Skeletal muscle tissue (tissue), 4 donors: ENCODE data around the gene SYTL1. TPM values are rescaled to one million over a fixed set of nuclear protein-coding genes. Genes with fewer than 3 reads are reported as not detected.

Experiments used
- H3K27ac ChIP-seq: one replicate; pipeline ENCODE4 v1.7.0; 2013; ENCODE audit warnings: mild to moderate bottlenecking, low read depth, low read length, inconsistent platforms
- H3K27me3 ChIP-seq, 3 donors: one replicate each; pipeline ENCODE4 v1.7.0; 2013; ENCODE audit warnings: low read length in 3 of 3; ENCODE audit not compliant: control insufficient read depth in 3 of 3, insufficient read depth in 3 of 3
- H3K36me3 ChIP-seq, 3 donors: one replicate each; pipeline ENCODE4 v1.7.0; 2013; ENCODE audit warnings: low read length in 3 of 3; ENCODE audit not compliant: control insufficient read depth in 3 of 3, insufficient read depth in 3 of 3
- H3K4me1 ChIP-seq, 3 donors: one replicate each; pipeline ENCODE4 v1.7.0; 2013; ENCODE audit warnings: low read length in 3 of 3, mild to moderate bottlenecking in 3 of 3; ENCODE audit not compliant: control insufficient read depth in 3 of 3, insufficient read depth in 3 of 3
- H3K4me3 ChIP-seq, 3 donors: one replicate each; pipeline ENCODE4 v1.7.0; 2013; ENCODE audit warnings: low read length in 3 of 3
- H3K9ac ChIP-seq, 3 donors: one replicate each; pipeline ENCODE4 v1.7.0; 2013; ENCODE audit warnings: low read length in 3 of 3, mild to moderate bottlenecking in 3 of 3, moderate library complexity in 2 of 3, low read depth in 1 of 3
- H3K9me3 ChIP-seq, 3 donors: one replicate each; pipeline ENCODE4 v1.7.0; 2013; ENCODE audit warnings: low read length in 3 of 3; ENCODE audit not compliant: control insufficient read depth in 3 of 3
- total RNA-seq: library from RNA; depleted of rRNA; stranded (reverse); fragments of >200 nt; gene quantifications from one replicate; pipeline ENCODE4 v1.2.3, GENCODE V29; 2014
- donor health status: Osteomylitis.

The SYTL1 gene
- total RNA-seq, 1 donor from 2014 or later: under 0.01 TPM

DNA sequence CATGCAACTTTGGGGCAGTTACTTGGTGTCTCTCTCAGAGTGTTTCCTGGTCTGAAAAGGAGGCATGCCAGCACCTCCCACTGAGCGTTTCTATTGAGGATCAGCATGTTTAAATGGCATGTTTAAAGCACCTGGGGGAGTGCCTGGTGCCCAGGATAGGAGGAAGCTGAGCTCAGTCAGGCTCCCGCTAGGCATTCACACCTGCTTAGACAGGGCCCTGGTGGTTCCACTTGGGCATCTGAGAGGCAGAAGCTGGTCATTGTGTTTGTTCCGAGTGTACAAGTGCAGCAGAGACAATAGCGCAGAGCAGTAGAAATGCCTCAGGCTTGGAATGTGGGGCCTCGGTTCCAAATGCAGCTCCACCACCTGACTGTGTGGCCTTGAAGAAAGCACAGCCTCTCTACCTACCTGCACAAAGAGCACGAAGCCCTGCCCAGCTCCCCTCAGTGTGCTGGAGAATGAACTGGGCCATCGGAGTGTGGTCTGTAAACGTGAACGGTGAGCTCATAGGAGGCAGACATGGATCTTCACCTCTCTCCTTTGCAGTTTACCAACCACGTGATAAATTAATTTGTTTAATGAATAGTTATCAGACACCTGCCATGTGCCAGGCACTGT is 40.1 kb upstream of the SYTL1 start:
- Histone ChIP-seq H3K27me3 (no peaks in the 10 kb centered on the region), H3K9ac (peak overlapping the region in 1 of 3 donors; percentile 33), H3K9me3 (no peaks in the 10 kb centered on the region), H3K36me3 (peaks cover 61 to 69% (median 67%) of the 10 kb centered on the region in 3 donors), H3K4me1 (peaks cover 28 to 50% (median 31%) of the 10 kb centered on the region in 3 donors), H3K27ac (no peak overlapping the region), H3K4me3 (no peak overlapping the region)

DNA sequence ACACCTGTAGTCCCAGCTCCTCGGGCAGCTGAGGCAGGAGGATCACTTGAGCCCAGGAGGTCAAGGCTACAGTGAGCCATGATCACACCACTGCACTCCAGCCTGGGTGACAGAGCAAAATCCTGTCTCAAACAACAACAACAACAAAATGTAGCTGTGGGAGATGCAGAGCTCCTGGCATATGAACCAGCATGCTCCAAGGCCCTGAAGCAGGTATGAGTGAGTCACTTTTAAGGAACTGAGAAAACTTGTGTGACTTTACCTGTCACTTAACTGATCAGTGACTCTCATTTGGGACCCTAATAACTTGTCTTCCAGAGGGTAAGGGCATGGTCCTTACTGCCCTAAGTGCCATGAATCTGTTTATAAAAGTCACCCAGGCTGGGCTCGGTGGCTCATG is 39.2 kb upstream of the SYTL1 start:
- Histone ChIP-seq H3K27ac (no peak overlapping the region), H3K4me3 (no peak overlapping the region), H3K36me3 (peaks cover 60 to 62% (median 62%) of the 10 kb centered on the region in 3 donors), H3K4me1 (peaks cover 28 to 42% (median 31%) of the 10 kb centered on the region in 3 donors), H3K9me3 (no peaks in the 10 kb centered on the region), H3K9ac (no peak overlapping the region), H3K27me3 (no peaks in the 10 kb centered on the region)

DNA sequence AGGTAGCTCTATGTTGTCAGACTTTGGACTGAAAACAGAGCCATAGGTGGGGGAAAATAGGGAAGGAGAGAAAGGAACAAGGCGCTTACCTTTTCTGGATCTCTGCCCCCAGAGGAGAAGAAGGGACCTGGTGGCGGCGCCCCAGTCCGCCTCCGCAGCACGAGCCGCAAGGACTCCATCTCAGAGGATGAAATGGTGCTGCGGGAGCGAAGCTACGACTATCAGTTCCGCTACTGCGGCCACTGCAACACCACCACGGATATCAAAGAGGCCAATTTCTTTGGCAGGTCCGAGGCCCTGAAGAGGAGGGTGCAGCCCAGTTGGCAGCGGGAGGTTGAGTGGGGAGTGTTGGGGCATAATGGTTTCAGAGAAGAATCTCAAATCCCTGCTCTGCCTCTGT is 38.3 kb upstream of the SYTL1 start:
- H3K27me3 ChIP-seq: no peaks in the 10 kb centered on the region
- no peak overlapping the region for H3K9ac ChIP-seq
- H3K4me3 ChIP-seq: no peak overlapping the region
- H3K27ac ChIP-seq: no peak overlapping the region
- no peaks in the 10 kb centered on the region for H3K9me3 ChIP-seq
- H3K4me1 ChIP-seq: peaks cover 26 to 33% (median 28%) of the 10 kb centered on the region in 3 donors
- peaks cover 54 to 55% (median 55%) of the 10 kb centered on the region in 3 donors for H3K36me3 ChIP-seq

DNA sequence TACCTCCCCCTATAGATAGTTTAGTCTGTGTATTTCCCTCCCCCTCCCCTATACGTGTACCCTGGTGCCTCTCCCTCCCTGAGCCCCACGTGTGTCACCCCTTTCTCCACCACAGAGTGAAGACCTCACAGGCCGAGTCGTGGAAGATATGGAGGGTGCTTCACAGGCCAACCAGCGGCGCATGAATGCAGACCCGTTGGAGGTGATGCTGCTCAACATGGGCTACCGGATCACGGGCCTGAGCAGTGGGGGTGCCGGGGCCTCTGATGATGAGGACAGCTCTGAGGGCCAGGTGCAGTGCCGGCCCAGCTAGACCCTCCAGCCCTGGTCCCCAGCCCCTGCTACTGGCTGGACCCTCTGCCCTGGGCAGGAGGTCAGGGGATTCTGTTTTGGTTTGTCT is 35.8 kb upstream of the SYTL1 start:
- no peak overlapping the region for H3K4me3 ChIP-seq
- H3K27me3 ChIP-seq: no peaks in the 10 kb centered on the region
- H3K9ac ChIP-seq: no peak overlapping the region
- no peak overlapping the region for H3K27ac ChIP-seq
- peaks cover 43 to 51% (median 47%) of the 10 kb centered on the region in 3 donors for H3K36me3 ChIP-seq
- peaks cover 2 to 8% (median 4%) of the 10 kb centered on the region in 3 donors for H3K4me1 ChIP-seq
- no peaks in the 10 kb centered on the region for H3K9me3 ChIP-seq

DNA sequence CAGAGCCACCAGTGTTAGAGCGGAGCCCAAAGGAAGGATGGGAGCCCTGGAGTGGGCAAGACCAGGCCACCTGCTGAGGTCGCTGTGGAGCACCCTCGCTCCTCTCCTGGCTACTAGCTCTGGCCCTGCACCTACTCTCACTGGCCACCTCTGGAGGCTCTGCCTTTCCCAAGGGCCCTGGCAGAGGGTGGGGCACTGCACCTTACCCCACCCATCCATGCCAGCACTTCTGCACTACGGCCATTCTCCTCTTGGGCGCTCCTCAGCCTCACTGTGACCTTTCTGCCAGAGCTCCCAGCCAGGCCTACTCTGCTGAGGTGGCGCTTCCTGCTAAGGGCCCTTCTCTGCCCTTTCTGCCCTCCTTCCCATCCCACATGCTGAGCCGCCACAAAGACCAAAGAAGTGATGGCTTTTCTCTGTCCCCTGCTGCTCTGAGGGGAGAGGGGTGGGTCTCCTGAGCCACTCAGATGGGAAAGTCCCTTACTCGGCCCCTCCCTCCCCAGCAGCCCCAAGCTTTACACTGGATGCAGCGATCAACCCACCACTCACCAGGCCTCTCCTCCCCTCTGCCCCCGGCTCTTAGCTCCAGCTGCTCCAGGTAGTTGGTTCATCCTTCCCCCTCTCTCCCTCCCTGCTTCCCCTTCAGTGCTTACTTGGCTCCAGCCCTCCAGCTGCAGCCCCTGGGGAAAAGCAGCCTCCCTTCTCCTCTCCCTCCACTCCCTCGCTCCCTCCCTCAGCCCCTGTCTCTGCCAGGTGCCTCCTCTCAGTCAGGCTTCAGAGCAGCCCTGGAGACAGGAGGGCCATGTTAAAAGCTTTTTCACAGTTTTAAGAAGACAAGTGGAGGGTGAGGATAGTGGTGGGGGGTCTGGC is 34.7 kb upstream of the SYTL1 start:
- Histone ChIP-seq H3K4me3 (no peak overlapping the region), H3K36me3 (peaks cover 34 to 45% (median 37%) of the 10 kb centered on the region in 3 donors), H3K9me3 (no peaks in the 10 kb centered on the region), H3K27ac (no peak overlapping the region), H3K4me1 (no peaks in the 10 kb centered on the region), H3K27me3 (no peaks in the 10 kb centered on the region), H3K9ac (no peak overlapping the region)

DNA sequence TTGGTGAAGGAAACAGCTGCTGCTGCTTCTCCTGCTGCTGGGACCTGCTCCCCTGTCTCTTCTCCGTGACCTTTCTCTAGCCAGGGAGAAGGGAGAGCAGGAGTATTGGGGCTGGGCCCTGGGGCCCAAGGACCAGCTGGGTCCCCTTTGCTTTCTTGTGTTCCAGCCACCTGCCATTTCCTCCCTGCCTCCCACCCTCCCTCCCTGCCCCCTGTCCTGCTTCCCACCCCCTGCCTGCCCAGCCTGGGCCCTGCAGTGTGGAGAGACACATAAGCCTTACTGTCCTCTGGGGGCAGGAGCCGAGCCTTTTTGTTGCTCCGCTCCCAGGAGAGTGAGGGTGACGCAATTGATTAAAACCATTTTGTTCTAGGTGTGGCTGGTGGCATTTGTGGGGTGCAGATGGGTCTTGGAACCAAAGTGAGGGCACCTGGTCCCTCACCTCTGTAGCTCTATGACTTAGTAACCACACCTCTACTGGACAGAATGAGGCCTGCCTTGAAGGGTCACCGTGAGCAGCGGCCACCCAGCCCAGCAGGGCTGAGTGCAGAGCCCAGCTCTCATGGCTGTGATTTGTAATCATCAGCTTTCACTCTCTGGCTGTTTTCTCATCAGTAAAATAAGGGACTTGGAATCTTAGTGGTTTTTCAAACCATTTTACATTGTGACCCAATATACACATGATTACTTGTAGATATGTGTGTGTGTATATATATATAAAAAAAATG is 33.8 kb upstream of the SYTL1 start:
- Histone ChIP-seq H3K9me3 (no peaks in the 10 kb centered on the region), H3K27ac (no peak overlapping the region), H3K4me1 (no peaks in the 10 kb centered on the region), H3K9ac (no peak overlapping the region), H3K4me3 (no peak overlapping the region), H3K27me3 (no peaks in the 10 kb centered on the region), H3K36me3 (peaks cover 27 to 38% (median 32%) of the 10 kb centered on the region in 3 donors)

DNA sequence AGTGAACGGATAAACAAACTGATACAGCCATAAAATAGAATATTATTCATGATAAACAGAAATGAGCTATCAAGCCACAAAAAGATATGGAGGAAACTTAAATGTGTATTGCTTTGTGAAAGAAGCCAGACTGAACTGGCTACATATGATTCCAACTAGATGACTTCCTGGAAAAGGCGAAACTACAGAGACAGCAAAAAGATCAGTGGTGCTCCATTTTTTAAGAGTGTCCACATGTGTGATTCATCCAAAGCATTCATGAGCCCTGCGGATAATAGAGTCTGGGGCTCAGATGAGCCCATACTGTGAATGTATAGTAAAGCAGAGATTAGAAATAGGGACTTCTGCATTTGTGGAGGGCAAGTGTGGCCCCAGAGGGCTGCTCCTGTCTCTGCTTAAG is 27.7 kb upstream of the SYTL1 start:
- H3K9me3 ChIP-seq: no peaks in the 10 kb centered on the region
- H3K4me3 ChIP-seq: no peak overlapping the region
- H3K4me1 ChIP-seq: no peaks in the 10 kb centered on the region
- peaks cover 0 to 4% (median 0%) of the 10 kb centered on the region in 3 donors for H3K36me3 ChIP-seq
- peaks cover 10 to 15% (median 14%) of the 10 kb centered on the region in 3 donors for H3K27me3 ChIP-seq
- no peak overlapping the region for H3K9ac ChIP-seq
- no peak overlapping the region for H3K27ac ChIP-seq

DNA sequence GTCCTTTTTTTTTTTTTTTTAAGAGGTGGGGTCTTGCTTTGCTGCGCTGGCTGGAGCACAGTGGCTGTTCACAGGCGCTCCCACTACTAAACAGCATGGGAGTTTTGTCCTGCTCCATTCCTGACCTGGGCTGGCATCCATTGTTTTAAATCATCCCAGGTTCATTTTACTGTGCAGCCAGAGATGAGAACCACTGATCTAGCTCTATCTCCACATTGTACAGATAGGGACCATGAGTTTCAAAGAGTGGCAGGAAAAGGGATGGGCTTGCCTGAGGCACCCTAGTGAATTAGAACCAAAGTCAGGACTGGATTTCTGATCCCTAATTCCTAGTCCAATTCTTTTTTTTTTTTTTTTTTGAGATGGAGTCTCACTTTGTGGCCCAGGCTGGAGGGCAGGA is 27.1 kb upstream of the SYTL1 start:
- no peak overlapping the region for H3K4me3 ChIP-seq
- H3K27me3 ChIP-seq: peaks cover 10 to 19% (median 15%) of the 10 kb centered on the region in 3 donors
- no peak overlapping the region for H3K9ac ChIP-seq
- H3K36me3 ChIP-seq: peaks cover 0 to 4% (median 0%) of the 10 kb centered on the region in 3 donors
- no peak overlapping the region for H3K27ac ChIP-seq
- H3K9me3 ChIP-seq: no peaks in the 10 kb centered on the region
- no peaks in the 10 kb centered on the region for H3K4me1 ChIP-seq

DNA sequence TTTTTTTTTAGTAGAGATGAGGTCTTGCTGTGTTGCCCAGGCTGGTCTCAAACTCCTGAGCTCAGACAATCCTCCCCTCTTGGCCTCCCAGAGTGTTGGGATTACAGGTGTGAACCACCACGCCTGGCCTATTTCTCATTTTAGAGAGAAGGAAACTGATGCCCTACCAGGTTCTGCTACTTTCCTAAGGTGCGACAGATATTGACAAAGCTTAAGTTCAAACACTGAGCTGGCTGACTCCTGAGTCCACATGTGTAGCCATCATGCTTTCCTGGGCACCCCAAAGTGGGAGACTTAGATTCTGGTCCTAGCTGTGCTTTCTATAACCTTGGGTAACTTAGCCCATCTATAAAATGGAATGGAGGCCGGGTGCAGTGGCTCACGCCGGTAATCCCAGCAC is 25.0 kb upstream of the SYTL1 start:
- Histone ChIP-seq H3K4me3 (no peak overlapping the region), H3K9me3 (no peaks in the 10 kb centered on the region), H3K36me3 (no peaks in the 10 kb centered on the region), H3K27me3 (peaks cover 10 to 21% (median 19%) of the 10 kb centered on the region in 3 donors), H3K9ac (no peak overlapping the region), H3K27ac (no peak overlapping the region), H3K4me1 (peaks cover 3 to 8% (median 4%) of the 10 kb centered on the region in 3 donors)
